H1 (cell line): ENCODE measurements around the gene SLC12A8.

Experiments
- ASH2L ChIP-seq: fragments of 200-600, 300-600 bp; sonication (generic); IDR thresholded peaks from one replicate; pipeline ENCODE4 v1.7.1; 2017; ENCODE audit warnings: low read length
- CHD1 ChIP-seq: IDR thresholded peaks from 2 replicates; pipeline ENCODE4 v1.6.1; 2012; ENCODE audit warnings: low read depth, low read length, improper control_type of control experiment
- CTCF ChIP-seq, 3 experiments: IDR thresholded peaks; 1 replicate in 2 of 3; 2 replicates in 1 of 3; pipeline versions ENCODE4 v1.5.1 to v1.6.1; 2011; ENCODE audit warnings: low read length in 3 of 3, mild to moderate bottlenecking in 3 of 3, inconsistent platforms in 2 of 3, low read depth in 1 of 3, moderate library complexity in 1 of 3; ENCODE audit not compliant: insufficient read depth in 1 of 3; ENCODE audit errors: control extremely low read depth in 1 of 3
- EP300 ChIP-seq, 2 experiments: IDR thresholded peaks; 1 replicate in 1 of 2; 2 replicates in 1 of 2; pipeline ENCODE4 v1.6.1; 2011 to 2012; ENCODE audit warnings: low read depth in 2 of 2, low read length in 2 of 2, mild to moderate bottlenecking in 2 of 2, borderline replicate concordance in 1 of 2, inconsistent platforms in 1 of 2, moderate library complexity in 1 of 2
- HDAC6 ChIP-seq: IDR thresholded peaks from one replicate; pipeline ENCODE4 v1.7.1; 2012; ENCODE audit warnings: low read depth, mild to moderate bottlenecking, inconsistent platforms, low read length, moderate library complexity
- NRF1 ChIP-seq: IDR thresholded peaks from 2 replicates; pipeline ENCODE4 v1.6.1; 2011; ENCODE audit warnings: mild to moderate bottlenecking, low read depth, low read length, improper control_type of control experiment
- TBP ChIP-seq: IDR thresholded peaks from 2 replicates; pipeline ENCODE4 v1.6.1; 2011; ENCODE audit warnings: low read depth, low read length, improper control_type of control experiment
- ZNF274 ChIP-seq: IDR thresholded peaks from 2 replicates; pipeline ENCODE4 v1.7.0; 2012; ENCODE audit warnings: low read length, borderline replicate concordance; ENCODE audit errors: extremely low read depth

GRCh38 chr3:125154800-125155269 is 57.7 kb downstream of the SLC12A8 start:
- TF ChIP-seq CTCF (IDR thresholded peaks at IDR 0.05; ENCODE audit: control extremely low read depth in 1 of 3, insufficient read depth in 1 of 3, low read depth in 1 of 3, low read length in 3 of 3) (no peak), NRF1 (no peak), CHD1 (no peak), TBP (no peak), HDAC6 (no peak), ASH2L (no peak), ZNF274 (no peak), EP300 (IDR thresholded peaks at IDR 0.05; ENCODE audit: borderline replicate concordance in 1 of 2, low read depth in 2 of 2, low read length in 2 of 2) (no peak)
